Tibial artery (tissue), 4 donors: Measurements from ENCODE around the gene MS4A3.

ENCODE experiments used
- DNase-seq, 2 donors: peaks; one replicate each; pipeline ENCODE4 v3.0.0-alpha.2; 2019
- H3K27ac ChIP-seq, 2 donors: fragments of 200-600 bp; sonication (generic) in 1 of 2; 1 replicate in 1 of 2; 2 replicates in 1 of 2; pipeline ENCODE4 v1.5.1; 2018 to 2019; ENCODE audit warnings: mild to moderate bottlenecking in 1 of 2
- H3K27me3 ChIP-seq, 2 donors: fragments of 200-600 bp; sonication (generic) in 1 of 2; one replicate each; pipeline versions ENCODE4 v1.5.1 to v1.6.0; 2016 to 2019
- H3K36me3 ChIP-seq, 3 donors: fragments of 200-600 bp; sonication (generic) in 2 of 3; one replicate each; pipeline ENCODE4 v1.5.1; 2016 to 2019; ENCODE audit warnings: mild to moderate bottlenecking in 2 of 3
- H3K4me1 ChIP-seq, 4 donors: fragments of 200-600 bp; sonication (generic) in 2 of 4; 1 replicate in 3 of 4; 2 replicates in 1 of 4; pipeline ENCODE4 v1.5.1; 2016 to 2019
- H3K4me3 ChIP-seq, 2 donors: fragments of 200-600 bp; sonication (generic) in 1 of 2; 1 replicate in 1 of 2; 2 replicates in 1 of 2; pipeline ENCODE4 v1.5.1; 2018 to 2019; ENCODE audit warnings: mild to moderate bottlenecking in 2 of 2
- H3K9me3 ChIP-seq, 3 donors: fragments of 200-600 bp; sonication (generic) in 1 of 3; one replicate each; pipeline ENCODE4 v1.5.1; 2016 to 2019
- intact Hi-C: fragments of 100-400 bp; cut with DNase I; formaldehyde crosslinking; loops from one replicate; pipeline ENCODE4 v1.15.0; 2023; ENCODE audit warnings: low total_unique reads
- TF ChIP-seq, protein P1 (sequence below), 2 experiments: fragments of 200-600 bp in 1 of 2; fragments of 450-650 bp in 1 of 2; IDR thresholded peaks; one replicate each; pipeline ENCODE4 v1.5.1; 2017 to 2019; ENCODE audit warnings: antibody characterized with exemption in 2 of 2, mild to moderate bottlenecking in 1 of 2, moderate library complexity in 1 of 2

MS4A3 gene

DNA sequence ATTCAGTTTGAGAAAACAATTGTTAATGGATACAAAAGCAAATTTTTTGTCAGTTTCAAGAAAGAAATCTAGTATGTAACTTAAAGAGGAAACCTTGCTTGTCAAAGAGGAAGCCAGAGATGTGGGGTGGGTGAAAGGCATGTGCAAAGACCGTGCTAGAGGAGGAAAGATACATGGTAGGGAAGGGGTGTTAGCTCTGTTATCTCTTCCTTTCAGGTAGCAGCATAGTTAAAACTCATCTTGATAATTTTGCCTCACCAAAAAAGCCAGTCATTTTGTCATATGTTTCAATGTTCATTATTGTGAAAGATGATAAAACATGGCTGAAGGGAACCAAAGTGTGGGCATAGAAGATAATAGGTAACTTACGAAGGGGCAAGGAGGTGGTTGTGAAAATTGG is 29.4 kb downstream of the MS4A3 start:
- Histone ChIP-seq H3K27ac (no peak overlapping the region), H3K4me3 (no peak overlapping the region), H3K27me3 (no peaks in the 10 kb centered on the region), H3K4me1 (no peaks in the 10 kb centered on the region), H3K36me3 (no peaks in the 10 kb centered on the region), H3K9me3 (no peaks in the 10 kb centered on the region)
- TF ChIP-seq, protein P1, sequence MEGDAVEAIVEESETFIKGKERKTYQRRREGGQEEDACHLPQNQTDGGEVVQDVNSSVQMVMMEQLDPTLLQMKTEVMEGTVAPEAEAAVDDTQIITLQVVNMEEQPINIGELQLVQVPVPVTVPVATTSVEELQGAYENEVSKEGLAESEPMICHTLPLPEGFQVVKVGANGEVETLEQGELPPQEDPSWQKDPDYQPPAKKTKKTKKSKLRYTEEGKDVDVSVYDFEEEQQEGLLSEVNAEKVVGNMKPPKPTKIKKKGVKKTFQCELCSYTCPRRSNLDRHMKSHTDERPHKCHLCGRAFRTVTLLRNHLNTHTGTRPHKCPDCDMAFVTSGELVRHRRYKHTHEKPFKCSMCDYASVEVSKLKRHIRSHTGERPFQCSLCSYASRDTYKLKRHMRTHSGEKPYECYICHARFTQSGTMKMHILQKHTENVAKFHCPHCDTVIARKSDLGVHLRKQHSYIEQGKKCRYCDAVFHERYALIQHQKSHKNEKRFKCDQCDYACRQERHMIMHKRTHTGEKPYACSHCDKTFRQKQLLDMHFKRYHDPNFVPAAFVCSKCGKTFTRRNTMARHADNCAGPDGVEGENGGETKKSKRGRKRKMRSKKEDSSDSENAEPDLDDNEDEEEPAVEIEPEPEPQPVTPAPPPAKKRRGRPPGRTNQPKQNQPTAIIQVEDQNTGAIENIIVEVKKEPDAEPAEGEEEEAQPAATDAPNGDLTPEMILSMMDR (IDR thresholded peaks at IDR 0.05): no peak
- DNase-seq: no peak
- intact Hi-C loops: no loop called here

DNA sequence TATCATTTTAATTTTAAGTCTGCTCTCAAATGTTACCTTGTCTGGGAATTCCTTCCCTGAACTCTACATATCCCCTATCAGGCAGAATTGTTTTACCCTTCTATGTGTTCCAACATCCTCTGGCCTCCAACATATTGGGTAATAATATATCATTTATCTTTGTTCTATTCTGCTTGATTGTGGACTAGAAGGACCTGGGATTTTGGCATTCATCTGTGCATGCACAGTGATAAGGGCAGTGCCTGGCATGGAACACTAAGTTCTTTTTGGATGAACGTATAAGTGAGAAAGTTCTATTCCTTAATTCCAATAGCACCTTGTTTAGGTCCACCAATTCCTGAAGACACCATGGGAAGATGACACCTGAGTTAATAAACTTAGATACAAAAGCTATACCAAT is 30.8 kb downstream of the MS4A3 start:
- no peaks in the 10 kb centered on the region for H3K9me3 ChIP-seq
- no peak overlapping the region for H3K4me3 ChIP-seq
- H3K27ac ChIP-seq: no peak overlapping the region
- H3K4me1 ChIP-seq: no peaks in the 10 kb centered on the region
- intact Hi-C loops: no loop called here
- H3K27me3 ChIP-seq: no peaks in the 10 kb centered on the region
- TF ChIP-seq, protein P1 (IDR thresholded peaks at IDR 0.05): no peak
- no peak for DNase-seq
- no peaks in the 10 kb centered on the region for H3K36me3 ChIP-seq

DNA sequence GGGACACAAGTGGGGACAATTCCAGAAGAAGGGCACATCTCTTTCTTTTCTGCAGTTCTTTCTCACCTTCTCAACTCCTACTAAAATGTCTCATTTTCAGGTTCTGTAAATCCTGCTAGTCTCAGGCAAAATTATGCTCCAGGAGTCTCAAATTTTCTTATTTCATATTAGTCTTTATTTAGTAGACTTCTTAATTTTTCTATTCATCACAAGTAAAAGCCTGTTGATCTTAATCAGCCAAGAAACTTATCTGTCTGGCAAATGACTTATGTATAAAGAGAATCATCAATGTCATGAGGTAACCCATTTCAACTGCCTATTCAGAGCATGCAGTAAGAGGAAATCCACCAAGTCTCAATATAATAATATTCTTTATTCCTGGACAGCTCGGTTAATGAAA is 31.9 kb downstream of the MS4A3 start, which contains the start of gene MS4A2:
Gene MS4A2, plus strand, starts transcription at position 301 of the 400 bp plus-strand sequence. CDS start 102 bp downstream, outside the sequence.
- DNase-seq: no peak
- intact Hi-C loops: no loop called here
- no peak within 1 kb of the TSS for H3K4me3 ChIP-seq
- no peaks in the 10 kb centered on the region for H3K27me3 ChIP-seq
- H3K36me3 ChIP-seq: no peaks in the 10 kb centered on the region
- H3K27ac ChIP-seq: no peak within 1 kb of the TSS
- H3K9me3 ChIP-seq: no peaks in the 10 kb centered on the region
- TF ChIP-seq, protein P1 (IDR thresholded peaks at IDR 0.05): no peak
- H3K4me1 ChIP-seq: no peaks in the 10 kb centered on the region

DNA sequence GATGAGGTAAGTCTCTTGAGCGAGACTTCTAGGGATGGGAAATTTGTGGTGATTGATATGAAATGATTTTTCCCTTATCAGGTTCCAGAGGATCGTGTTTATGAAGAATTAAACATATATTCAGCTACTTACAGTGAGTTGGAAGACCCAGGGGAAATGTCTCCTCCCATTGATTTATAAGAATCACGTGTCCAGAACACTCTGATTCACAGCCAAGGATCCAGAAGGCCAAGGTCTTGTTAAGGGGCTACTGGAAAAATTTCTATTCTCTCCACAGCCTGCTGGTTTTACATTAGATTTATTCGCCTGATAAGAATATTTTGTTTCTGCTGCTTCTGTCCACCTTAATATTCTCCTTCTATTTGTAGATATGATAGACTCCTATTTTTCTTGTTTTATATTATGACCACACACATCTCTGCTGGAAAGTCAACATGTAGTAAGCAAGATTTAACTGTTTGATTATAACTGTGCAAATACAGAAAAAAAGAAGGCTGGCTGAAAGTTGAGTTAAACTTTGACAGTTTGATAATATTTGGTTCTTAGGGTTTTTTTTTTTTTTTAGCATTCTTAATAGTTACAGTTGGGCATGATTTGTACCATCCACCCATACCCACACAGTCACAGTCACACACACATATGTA is 39.1 kb downstream of the MS4A3 start:
- intact Hi-C loops: no loop called here
- no peak overlapping the region for H3K4me3 ChIP-seq
- no peaks in the 10 kb centered on the region for H3K9me3 ChIP-seq
- H3K27ac ChIP-seq: no peak overlapping the region
- no peaks in the 10 kb centered on the region for H3K4me1 ChIP-seq
- no peaks in the 10 kb centered on the region for H3K27me3 ChIP-seq
- no peak for DNase-seq
- TF ChIP-seq, protein P1 (IDR thresholded peaks at IDR 0.05): no peak
- no peaks in the 10 kb centered on the region for H3K36me3 ChIP-seq

DNA sequence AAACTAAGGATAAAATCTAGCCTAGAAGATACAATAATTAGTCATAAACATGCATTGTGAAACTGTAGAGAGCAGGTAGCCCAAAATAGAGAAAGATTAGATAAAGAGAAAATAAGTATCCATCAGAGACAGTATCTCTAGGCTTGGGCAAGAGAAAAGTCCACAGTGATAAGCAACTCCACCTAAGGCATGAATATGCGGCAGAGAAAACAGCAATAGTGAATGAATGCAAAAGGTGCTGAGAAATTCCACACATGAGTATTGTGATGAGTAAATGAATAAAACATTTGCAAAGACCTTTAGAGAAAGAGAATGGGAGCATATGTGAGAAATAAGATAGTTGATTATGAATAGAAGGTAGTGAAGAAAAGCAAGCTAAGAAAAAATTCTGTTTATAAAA is 40.7 kb downstream of the MS4A3 start:
- Histone ChIP-seq H3K27ac (no peak overlapping the region), H3K36me3 (no peaks in the 10 kb centered on the region), H3K4me1 (no peaks in the 10 kb centered on the region), H3K9me3 (no peaks in the 10 kb centered on the region), H3K27me3 (no peaks in the 10 kb centered on the region), H3K4me3 (no peak overlapping the region)
- DNase-seq: no peak
- intact Hi-C loops: no loop called here
- TF ChIP-seq, protein P1 (IDR thresholded peaks at IDR 0.05): no peak

DNA sequence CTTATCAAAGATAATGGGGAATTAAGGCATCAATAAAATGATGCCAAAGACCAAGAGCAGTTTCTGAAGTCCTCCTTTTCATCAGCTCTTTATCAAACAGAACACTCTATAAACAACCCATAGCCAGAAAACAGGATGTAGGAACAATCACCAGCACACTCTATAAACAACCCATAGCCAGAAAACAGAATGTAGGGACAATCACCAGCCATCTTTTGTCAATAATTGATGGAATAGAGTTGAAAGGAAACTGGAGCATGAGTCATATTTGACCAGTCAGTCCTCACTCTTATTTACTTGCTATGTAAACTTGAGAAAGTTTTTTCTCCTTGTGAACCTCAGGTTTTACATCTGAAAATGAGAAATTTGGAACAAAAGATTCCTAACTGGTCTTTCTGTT is 42.0 kb downstream of the MS4A3 start:
- Histone ChIP-seq H3K27ac (no peak overlapping the region), H3K36me3 (no peaks in the 10 kb centered on the region), H3K4me1 (no peaks in the 10 kb centered on the region), H3K9me3 (no peaks in the 10 kb centered on the region), H3K27me3 (no peaks in the 10 kb centered on the region), H3K4me3 (no peak overlapping the region)
- no peak for DNase-seq
- intact Hi-C loops: no loop called here
- TF ChIP-seq, protein P1 (IDR thresholded peaks at IDR 0.05): no peak
